Heart left ventricle (tissue), 13 donors: ENCODE data around the gene BSPRY.

Experiments used
- POLR2A ChIP-seq, 2 donors: fragments of 450-650 bp; IDR thresholded peaks; one replicate each; pipeline ENCODE4 v1.6.1; 2017; ENCODE audit warnings: antibody characterized with exemption in 2 of 2, mild to moderate bottlenecking in 2 of 2, moderate library complexity in 2 of 2
- TF ChIP-seq, protein P1 (sequence below), 12 donors: fragments of 200-600 bp; sonication (generic) in 4 of 12; IDR thresholded peaks; one replicate each; pipeline versions ENCODE4 v1.5.0 to v1.8.0; 2018 to 2022; ENCODE audit warnings: antibody characterized with exemption in 12 of 12, mild to moderate bottlenecking in 5 of 12
- donor health status: ischemic (EF 13 %, LVEDD 7.1; RV severe dilation, severe dysfunction).
- donor health status: DM: no; HTN: yes; CAD: no.
- donor health status: DM: no; HTN: no; CAD: no.
- donor health status: ischemic (EF 25% LVEDD 6.9; RV normal size, moderate dysfunction).
- donor health status: ischemic (EF 25% LVEDD 5.7; RV mildly dilated, moderate dysfunction).
- donor health status: ischemic (EF 35%, LVEDD 5.7; RV mildly dilated, moderate dysfunction).
- donor health status: nonischemic (EF 11% LVEDD 7.7; RV severe dilation, severe dysfunction).
- donor health status: DM: yes; HTN: yes; CAD: no.
- donor health status: PGD.
- donor health status: ischemic (EF 29% LVEDD 5.4; RV normal size, mild dysfunction).
- donor health status: nonischemic (EF 23%, LVEDD 6.1; RV moderate dilation, normal function).

GRCh38 chr9:113320051-113320450 is 29.3 kb upstream of the BSPRY start:
- no peak for TF ChIP-seq POLR2A (IDR thresholded peaks at IDR 0.05)
- TF ChIP-seq, protein P1, sequence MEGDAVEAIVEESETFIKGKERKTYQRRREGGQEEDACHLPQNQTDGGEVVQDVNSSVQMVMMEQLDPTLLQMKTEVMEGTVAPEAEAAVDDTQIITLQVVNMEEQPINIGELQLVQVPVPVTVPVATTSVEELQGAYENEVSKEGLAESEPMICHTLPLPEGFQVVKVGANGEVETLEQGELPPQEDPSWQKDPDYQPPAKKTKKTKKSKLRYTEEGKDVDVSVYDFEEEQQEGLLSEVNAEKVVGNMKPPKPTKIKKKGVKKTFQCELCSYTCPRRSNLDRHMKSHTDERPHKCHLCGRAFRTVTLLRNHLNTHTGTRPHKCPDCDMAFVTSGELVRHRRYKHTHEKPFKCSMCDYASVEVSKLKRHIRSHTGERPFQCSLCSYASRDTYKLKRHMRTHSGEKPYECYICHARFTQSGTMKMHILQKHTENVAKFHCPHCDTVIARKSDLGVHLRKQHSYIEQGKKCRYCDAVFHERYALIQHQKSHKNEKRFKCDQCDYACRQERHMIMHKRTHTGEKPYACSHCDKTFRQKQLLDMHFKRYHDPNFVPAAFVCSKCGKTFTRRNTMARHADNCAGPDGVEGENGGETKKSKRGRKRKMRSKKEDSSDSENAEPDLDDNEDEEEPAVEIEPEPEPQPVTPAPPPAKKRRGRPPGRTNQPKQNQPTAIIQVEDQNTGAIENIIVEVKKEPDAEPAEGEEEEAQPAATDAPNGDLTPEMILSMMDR (IDR thresholded peaks at IDR 0.05) = no peak
